Measurements from ENCODE around the gene ACSS1. TPM values are rescaled to one million over a fixed set of nuclear protein-coding genes. Genes with fewer than 3 reads are reported as not detected.

ACSS1 gene
- total RNA-seq, 1 experiment from 2014 or later, result 2.3 TPM

DNA sequence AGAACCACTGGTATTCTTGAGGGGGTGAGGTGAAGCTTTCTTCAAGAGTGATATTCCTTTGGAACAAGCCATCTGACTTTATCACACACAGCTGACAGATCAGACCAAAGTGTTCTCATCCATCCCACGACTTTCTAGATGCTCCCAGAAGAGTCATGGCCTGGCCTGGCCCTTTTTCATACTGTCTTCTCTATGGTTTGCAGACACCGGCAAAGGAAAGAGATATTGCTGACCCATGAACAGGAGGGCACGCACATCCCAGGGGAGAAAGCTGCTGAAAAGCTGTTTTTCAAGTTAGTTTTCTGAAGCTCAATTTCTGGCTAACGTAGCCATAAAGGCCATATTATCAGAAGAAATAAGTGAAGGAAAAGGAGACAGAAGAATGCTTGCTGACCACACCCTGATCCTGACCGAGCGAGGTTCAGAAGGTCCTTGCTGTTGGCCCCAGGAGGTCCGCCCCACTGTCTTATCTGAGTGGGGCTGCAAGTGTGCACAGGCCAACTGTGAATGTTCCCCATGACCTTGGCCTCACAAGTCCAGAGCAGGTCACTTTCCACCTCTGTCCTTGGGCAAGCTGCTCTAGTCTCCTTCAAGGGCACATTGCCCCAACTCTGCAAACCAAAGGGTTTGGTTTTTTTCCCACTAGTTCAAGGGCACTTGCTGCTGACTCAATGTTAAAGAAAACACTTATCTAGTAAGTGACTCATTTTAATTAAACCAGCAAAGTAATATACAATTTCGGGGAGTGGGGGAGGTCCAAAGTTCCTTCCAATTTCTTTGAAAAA is 2.0 kb downstream of the ACSS1 start:
- H3K79me2 ChIP-seq (ENCODE audit: low read length), result no peaks in the 10 kb centered on the region
- POLR2A ChIA-PET (ENCODE audit: unreplicated experiment), result no interaction called here
- no TSS peak for BruUV-seq (replicated peaks)

DNA sequence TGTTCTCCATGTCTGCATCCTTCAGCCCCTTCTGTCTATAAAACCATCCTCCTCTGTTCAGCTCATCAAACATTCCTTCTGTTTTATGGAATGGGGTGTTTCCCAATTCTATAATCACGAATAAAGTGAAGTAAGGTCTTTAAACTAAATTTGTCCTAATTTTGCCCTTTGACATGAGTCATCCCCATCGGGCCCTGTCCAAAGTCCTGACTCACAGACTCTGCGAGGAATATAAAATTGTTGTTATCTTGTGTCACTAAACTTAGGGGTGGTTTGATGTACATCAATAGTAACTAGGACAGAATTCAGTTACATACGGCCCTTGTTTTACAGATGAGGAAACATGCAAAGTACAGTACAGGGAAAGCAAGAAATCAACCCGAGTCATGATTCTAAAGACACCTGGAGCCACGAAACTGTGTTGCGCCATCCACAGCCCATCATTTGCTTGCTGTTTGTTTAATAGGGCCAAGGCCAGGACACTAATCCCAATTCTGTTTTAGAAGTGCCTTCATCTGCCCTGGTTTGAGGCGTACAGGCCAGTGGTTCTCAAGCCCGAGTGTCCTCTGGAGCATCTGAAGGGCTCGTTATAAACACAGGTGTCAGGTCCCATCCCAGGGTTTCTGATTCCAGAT is 2.8 kb downstream of the ACSS1 start:
- no peaks in the 10 kb centered on the region for H3K9me3 ChIP-seq (ENCODE audit: low read length)
- intact Hi-C loops (cut with micrococcal nuclease), result no loop called here
- H3K4me2 ChIP-seq (ENCODE audit: low read length), result no peak overlapping the region
- H3F3A ChIP-seq (ENCODE audit: low read length, unreplicated experiment), result no peaks in the 10 kb centered on the region
- H3K36me3 ChIP-seq (ENCODE audit: low read depth, low read length), result no peaks in the 10 kb centered on the region
- no peaks in the 10 kb centered on the region for H3K9me2 ChIP-seq (replicated peaks; ENCODE audit: low read length)
- POLR2A ChIA-PET (ENCODE audit: unreplicated experiment), result no interaction called here
- CTCF ChIA-PET, result no interaction called here
- TSS peak; percentile 22 for BruUV-seq (replicated peaks)
- H4K20me1 ChIP-seq (ENCODE audit: low read length), result no peaks in the 10 kb centered on the region
- peak; percentile 53 for DNase-seq
- H3K27me3 ChIP-seq (ENCODE audit: low read length), result no peaks in the 10 kb centered on the region
- H2AFZ ChIP-seq (ENCODE audit: low read length), result no peak overlapping the region
- H3K4me1 ChIP-seq (ENCODE audit: insufficient read depth, low read length), result peaks cover 21% of the 10 kb centered on the region
- no peaks in the 10 kb centered on the region for H3K79me2 ChIP-seq (ENCODE audit: low read length)
- ATAC-seq, result no peak
- no peak overlapping the region for H3K4me3 ChIP-seq (ENCODE audit: low read length)
- TF ChIP-seq EZH2 (IDR thresholded peaks at IDR 0.05; ENCODE audit: low read length, unreplicated experiment) (no peak), EZH2phosphoT487 (IDR thresholded peaks at IDR 0.05; ENCODE audit: borderline replicate concordance, low read length) (no peak)
- TF ChIP-seq, protein P1, sequence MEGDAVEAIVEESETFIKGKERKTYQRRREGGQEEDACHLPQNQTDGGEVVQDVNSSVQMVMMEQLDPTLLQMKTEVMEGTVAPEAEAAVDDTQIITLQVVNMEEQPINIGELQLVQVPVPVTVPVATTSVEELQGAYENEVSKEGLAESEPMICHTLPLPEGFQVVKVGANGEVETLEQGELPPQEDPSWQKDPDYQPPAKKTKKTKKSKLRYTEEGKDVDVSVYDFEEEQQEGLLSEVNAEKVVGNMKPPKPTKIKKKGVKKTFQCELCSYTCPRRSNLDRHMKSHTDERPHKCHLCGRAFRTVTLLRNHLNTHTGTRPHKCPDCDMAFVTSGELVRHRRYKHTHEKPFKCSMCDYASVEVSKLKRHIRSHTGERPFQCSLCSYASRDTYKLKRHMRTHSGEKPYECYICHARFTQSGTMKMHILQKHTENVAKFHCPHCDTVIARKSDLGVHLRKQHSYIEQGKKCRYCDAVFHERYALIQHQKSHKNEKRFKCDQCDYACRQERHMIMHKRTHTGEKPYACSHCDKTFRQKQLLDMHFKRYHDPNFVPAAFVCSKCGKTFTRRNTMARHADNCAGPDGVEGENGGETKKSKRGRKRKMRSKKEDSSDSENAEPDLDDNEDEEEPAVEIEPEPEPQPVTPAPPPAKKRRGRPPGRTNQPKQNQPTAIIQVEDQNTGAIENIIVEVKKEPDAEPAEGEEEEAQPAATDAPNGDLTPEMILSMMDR (conservative IDR thresholded peaks at IDR 0.05; ENCODE audit: low read depth, low read length), result no peak
- H3K9ac ChIP-seq (ENCODE audit: low read length), result no peak overlapping the region
- H3K27ac ChIP-seq (ENCODE audit: low read length), result no peak overlapping the region

More for the DNA sequence above, 2.0 kb downstream of the ACSS1 start:
- no peaks in the 10 kb centered on the region for H4K20me1 ChIP-seq (ENCODE audit: low read length)
- H3K4me3 ChIP-seq (ENCODE audit: low read length), result no peak overlapping the region
- TF ChIP-seq, protein P1 (conservative IDR thresholded peaks at IDR 0.05; ENCODE audit: low read depth, low read length), result no peak
- no peak for TF ChIP-seq EZH2phosphoT487 (IDR thresholded peaks at IDR 0.05; ENCODE audit: borderline replicate concordance, low read length)
- no peak for TF ChIP-seq EZH2 (IDR thresholded peaks at IDR 0.05; ENCODE audit: low read length, unreplicated experiment)
- H2AFZ ChIP-seq (ENCODE audit: low read length), result no peak overlapping the region
- intact Hi-C loops (cut with micrococcal nuclease), result loop anchor here (2.0 kb wide), 1 partner anchor 63 kb away; the partner anchor contains the start of gene APMAP
- H3K9me2 ChIP-seq (replicated peaks; ENCODE audit: low read length), result no peaks in the 10 kb centered on the region
- H3K4me2 ChIP-seq (ENCODE audit: low read length), result peak overlapping the region; percentile 93
- peaks cover 26% of the 10 kb centered on the region for H3K4me1 ChIP-seq (ENCODE audit: insufficient read depth, low read length)
- no peak overlapping the region for H3K9ac ChIP-seq (ENCODE audit: low read length)
- ATAC-seq (no peak; the same call in 1 of the 2 replicates), DNase-seq (peak; percentile 32)
- no peaks in the 10 kb centered on the region for H3K9me3 ChIP-seq (ENCODE audit: low read length)
- H3K27me3 ChIP-seq (ENCODE audit: low read length), result no peaks in the 10 kb centered on the region
- H3K36me3 ChIP-seq (ENCODE audit: low read depth, low read length), result no peaks in the 10 kb centered on the region
- no peak overlapping the region for H3K27ac ChIP-seq (ENCODE audit: low read length)
- H3F3A ChIP-seq (ENCODE audit: low read length, unreplicated experiment), result no peaks in the 10 kb centered on the region
- CTCF ChIA-PET, result no interaction called here
